Dedifferentiated amniotic fluid mesenchymal stem cell (primary cell): ENCODE data around the gene EDAR.

Experiments used
- DNase-seq: peaks from one replicate; pipeline ENCODE4 v3.0.0-alpha.2; 2016; ENCODE audit errors: extremely low spot score

The EDAR gene

GRCh38 chr2:108967757-108968156 is 21.3 kb downstream of the EDAR start:
- DNase-seq: no peak

- DNase-seq: no peak
Measured at GRCh38 chr2:108965540-108966289, 23.3 kb downstream of the EDAR start.

GRCh38 chr2:108963057-108963456 is 26.0 kb downstream of the EDAR start:
- no peak for DNase-seq

GRCh38 chr2:108961796-108962195 is 27.2 kb downstream of the EDAR start:
- DNase-seq: no peak

- DNase-seq: no peak
Measured at GRCh38 chr2:108960006-108960405, 29.0 kb downstream of the EDAR start.

- DNase-seq: no peak
Measured at GRCh38 chr2:108959401-108959800, 29.6 kb downstream of the EDAR start.

GRCh38 chr2:108958632-108959341 is 30.2 kb downstream of the EDAR start:
- no peak for DNase-seq

GRCh38 chr2:108958002-108958401 is 31.0 kb downstream of the EDAR start:
- DNase-seq: no peak

GRCh38 chr2:108956375-108956774 is 32.6 kb downstream of the EDAR start:
- DNase-seq: no peak

- DNase-seq: no peak
Measured at GRCh38 chr2:108950369-108951135, 38.5 kb downstream of the EDAR start.

GRCh38 chr2:108949316-108950239 is 39.4 kb downstream of the EDAR start:
- DNase-seq: no peak

- DNase-seq: no peak
Measured at GRCh38 chr2:108947271-108947907, 41.6 kb downstream of the EDAR start.

- DNase-seq: no peak
Measured at GRCh38 chr2:108946442-108946841, 42.6 kb downstream of the EDAR start.

- DNase-seq: no peak
Measured at GRCh38 chr2:108945969-108946368, 43.1 kb downstream of the EDAR start.

- DNase-seq: no peak
Measured at GRCh38 chr2:108944601-108945331, 44.3 kb downstream of the EDAR start.

- DNase-seq: no peak
Measured at GRCh38 chr2:108943751-108944150, 45.3 kb downstream of the EDAR start.

GRCh38 chr2:108942888-108943287 is 46.1 kb downstream of the EDAR start:
- DNase-seq: no peak

- no peak for DNase-seq
Measured at GRCh38 chr2:108942231-108942825, 46.7 kb downstream of the EDAR start.

- no peak for DNase-seq
Measured at GRCh38 chr2:108941767-108942166, 47.3 kb downstream of the EDAR start.

- DNase-seq: no peak
Measured at GRCh38 chr2:108941161-108941665, 47.8 kb downstream of the EDAR start.
